VCaP (cell line): ENCODE results near the gene DLL1.

Source experiments
- H3K27ac ChIP-seq: fragments of 450-650 bp; 2 replicates; pipeline ENCODE4 v1.5.1; 2017
- TF ChIP-seq, protein P1 (sequence below): fragments of 450-650 bp; conservative IDR thresholded peaks from 2 replicates; pipeline ENCODE4 v1.5.1; 2017; ENCODE audit warnings: mild to moderate bottlenecking, moderate library complexity

Gene DLL1

DNA sequence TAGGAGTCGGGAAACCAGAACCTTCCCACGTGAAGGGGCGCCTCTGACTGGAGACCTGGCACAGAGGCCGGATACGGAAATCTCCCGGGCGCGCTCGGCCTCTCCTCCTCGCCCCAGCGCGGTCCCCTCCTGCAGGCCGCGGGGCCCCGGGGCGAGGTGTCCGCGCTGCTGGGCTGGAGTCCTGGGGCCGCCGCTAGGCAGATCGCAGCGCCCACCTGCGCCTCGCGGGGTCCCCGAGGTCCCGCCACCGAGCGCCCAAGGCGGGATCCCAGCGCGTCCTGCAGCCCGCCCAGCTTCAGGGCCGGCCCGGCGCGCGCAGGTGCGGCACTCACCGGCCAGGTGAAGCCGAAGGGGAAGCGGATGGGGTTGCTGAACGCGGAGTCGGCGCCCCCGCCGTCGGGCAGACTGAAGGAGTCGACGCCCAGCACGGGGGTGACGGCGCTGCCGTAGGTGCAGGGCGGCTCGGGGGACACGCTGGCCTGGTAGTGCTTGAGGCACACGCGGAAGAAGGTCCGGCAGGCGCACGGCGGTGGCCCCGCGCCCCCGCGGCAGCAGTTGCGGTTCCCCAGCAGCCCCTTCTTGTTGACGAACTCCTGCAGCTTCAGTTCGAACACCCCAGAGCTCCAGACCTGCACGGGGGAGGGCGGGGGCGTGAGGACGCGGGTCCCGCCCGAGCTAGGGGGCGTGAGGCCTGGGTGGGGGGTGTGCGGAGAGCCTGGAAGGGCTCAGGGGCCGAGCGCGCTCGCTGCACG lies 1.5 kb downstream of the DLL1 start:
- TF ChIP-seq, protein P1, sequence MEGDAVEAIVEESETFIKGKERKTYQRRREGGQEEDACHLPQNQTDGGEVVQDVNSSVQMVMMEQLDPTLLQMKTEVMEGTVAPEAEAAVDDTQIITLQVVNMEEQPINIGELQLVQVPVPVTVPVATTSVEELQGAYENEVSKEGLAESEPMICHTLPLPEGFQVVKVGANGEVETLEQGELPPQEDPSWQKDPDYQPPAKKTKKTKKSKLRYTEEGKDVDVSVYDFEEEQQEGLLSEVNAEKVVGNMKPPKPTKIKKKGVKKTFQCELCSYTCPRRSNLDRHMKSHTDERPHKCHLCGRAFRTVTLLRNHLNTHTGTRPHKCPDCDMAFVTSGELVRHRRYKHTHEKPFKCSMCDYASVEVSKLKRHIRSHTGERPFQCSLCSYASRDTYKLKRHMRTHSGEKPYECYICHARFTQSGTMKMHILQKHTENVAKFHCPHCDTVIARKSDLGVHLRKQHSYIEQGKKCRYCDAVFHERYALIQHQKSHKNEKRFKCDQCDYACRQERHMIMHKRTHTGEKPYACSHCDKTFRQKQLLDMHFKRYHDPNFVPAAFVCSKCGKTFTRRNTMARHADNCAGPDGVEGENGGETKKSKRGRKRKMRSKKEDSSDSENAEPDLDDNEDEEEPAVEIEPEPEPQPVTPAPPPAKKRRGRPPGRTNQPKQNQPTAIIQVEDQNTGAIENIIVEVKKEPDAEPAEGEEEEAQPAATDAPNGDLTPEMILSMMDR = no peak
- peak overlapping the region; percentile 74 for H3K27ac ChIP-seq

DNA sequence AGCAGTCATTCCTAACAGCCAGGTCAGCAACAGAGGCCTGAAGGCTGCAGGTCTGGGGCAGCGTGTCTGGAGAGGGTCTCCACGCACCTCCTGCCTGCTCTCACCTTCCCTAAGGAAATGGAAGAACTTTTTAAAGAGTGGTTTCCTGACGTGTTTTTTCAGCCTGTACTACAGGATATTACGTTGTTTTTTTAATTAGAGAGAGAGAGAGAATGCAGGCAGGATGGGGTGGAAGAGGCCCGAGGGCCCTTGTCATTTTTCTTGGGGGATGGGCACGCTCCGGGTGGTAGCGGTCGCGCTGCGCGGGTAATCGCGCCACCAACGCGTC lies 2.1 kb downstream of the DLL1 start:
- TF ChIP-seq, protein P1 = no peak

DNA sequence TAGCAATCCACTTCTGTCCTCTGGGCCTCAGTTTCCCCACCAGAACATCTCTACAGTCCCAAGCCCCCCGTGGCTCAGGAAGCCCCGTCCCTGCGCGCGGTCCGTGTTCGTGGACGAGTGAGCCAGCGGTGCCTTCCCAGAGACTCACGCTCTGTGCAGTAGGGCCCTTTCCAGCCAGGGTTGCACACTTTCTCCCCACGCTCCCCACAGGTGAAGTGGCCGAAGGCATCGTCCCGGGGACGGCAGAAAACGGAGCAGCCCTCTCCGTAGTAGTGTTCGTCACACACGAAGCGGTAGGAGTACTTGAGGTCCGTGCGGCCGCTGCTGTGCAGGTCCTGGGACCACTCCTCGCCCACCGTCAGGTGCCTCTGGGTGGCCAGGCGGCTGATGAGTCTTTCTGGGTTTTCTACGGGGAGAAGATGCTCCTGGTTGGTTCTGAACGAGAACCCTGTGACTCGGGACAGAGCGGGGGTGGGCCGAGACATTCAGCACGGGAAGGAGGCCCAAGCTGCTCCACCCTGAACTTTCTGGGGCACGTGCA lies 2.7 kb downstream of the DLL1 start:
- TF ChIP-seq, protein P1 = no peak
- no peak overlapping the region for H3K27ac ChIP-seq

More for the DNA sequence above, 2.1 kb downstream of the DLL1 start:
- peak overlapping the region; percentile 74 for H3K27ac ChIP-seq

DNA sequence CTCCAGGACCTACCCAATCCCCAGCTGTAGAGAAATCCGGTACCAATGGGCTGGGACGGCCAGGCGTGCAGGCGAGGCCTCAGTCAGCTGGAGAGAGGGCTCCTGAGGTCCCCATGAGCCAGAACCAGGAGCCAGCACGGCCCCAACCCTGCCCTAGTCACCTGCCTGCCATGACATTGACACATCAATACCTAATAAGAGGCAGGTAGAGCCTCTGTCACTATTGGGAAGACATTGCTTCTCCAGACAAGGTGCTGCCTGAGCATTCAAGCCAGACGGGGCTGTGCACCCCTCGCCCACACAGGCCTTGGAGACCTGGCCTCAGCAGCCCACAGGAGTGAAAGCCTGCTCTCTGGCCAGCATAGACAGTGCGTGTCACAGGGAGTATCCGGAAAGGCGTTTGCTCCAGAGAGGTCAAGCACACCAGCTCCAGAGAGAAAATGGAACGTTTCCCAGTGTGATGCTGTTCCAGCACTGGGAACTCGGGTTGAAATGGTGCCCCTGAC lies 3.5 kb downstream of the DLL1 start:
- TF ChIP-seq, protein P1 = no peak
- H3K27ac ChIP-seq = no peak overlapping the region

DNA sequence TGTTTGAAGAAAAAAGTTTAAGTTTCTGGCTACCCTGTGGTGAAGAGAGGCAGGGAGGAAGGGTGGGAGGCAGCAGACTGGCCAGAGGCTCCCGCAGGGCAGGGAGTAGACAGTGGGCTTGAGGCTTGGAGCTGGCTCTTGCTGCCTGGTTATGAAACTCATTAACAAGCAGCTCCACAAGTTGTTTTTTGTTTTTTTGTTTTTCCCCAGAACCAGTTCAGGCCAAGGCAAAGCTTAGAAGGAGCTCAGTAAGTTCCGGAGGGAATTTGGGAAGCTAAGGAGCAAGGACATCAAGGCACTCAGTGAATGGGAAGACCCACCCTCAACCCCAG lies 4.0 kb downstream of the DLL1 start:
- no peak overlapping the region for H3K27ac ChIP-seq
- TF ChIP-seq, protein P1 = no peak

DNA sequence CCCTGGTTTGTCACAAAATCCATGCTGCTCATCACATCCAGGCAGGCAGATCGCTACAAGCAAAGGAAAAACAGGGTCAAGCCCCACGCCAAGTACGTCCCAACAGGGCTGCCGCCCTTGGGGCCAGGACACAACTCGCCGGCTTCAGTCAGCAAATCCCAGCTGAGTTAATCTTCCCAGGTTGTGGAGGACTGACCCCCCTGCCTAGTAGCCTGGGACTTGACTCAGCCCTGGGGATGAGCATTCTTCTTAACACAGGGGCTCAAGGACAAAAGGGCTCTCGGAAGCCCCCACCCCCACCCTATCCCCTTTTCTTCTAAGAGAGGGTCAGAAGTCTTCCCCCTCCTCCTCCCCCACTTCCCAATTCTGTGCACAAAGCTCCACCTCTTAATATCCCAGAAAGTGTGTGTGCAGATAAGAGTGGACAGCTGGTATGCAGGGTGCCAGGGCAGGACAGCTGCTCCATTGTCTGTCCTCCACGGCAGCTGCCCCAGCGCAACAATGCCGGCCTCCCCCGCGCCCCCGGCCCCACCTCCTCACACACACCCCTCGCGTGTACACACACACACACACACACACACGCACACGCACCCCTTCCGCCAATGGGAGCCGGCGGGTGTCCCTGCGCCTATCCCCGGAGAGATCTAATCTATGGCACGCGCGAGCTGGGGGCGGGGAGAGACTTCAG lies 4.5 kb downstream of the DLL1 start:
- TF ChIP-seq, protein P1 = no peak
- no peak overlapping the region for H3K27ac ChIP-seq

DNA sequence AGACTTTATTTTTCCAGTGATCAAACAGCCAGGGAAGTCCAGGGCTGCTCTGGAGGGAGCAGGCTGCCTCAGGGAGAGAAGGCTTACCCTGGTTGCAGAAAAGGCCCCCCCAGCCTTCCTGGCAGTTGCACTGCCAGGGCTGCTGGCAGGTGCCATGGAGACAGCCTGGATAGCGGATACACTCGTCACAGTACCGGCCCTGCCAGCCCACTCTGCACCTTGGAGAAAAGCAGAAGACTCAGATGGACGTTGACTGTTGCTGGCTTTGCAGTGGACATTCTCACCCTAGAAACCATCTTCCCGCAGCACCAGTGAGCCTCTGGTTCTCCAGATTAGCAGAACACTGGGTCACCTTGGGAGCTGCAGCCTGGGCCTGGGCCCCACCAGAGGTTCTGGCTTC lies 5.4 kb downstream of the DLL1 start:
- TF ChIP-seq, protein P1 = no peak

More for the DNA sequence above, 5.4 kb downstream of the DLL1 start:
- no peak overlapping the region for H3K27ac ChIP-seq
